ENCODE results near the gene PHLDA2. TPM values are rescaled to one million over a fixed set of nuclear protein-coding genes. Genes with fewer than 3 reads are reported as not detected.

Gene PHLDA2
- polyA plus RNA-seq, 1 donor (not counting 4 experiments of a cell fraction or from before 2014, with no cell fraction given): 24.3 TPM

DNA sequence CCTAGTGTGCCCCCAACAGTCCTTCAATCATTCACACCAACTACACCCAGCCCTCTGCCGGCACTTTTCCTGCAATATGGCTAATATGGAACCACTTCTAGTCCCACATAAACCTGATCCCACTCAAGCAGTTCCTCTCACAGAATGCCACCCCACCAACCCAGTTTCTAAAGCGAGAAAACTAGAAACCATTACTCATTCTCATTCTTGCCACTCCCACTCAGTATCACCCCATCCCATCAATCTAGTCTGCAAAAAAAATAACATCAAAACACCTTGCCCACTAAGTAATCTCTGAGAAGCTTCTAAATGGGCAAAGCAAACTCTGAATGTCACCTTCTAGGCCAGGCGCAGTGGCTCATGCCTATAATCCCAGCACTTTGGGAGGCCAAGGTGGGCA lies 45.1 kb upstream of the PHLDA2 start:
- peaks cover 6% of the 10 kb centered on the region for H4K20me1 ChIP-seq (ENCODE audit: control insufficient read depth, extremely low read depth, insufficient read depth, low read length)
- H3K27me3 ChIP-seq (ENCODE audit: control insufficient read depth, extremely low read depth, insufficient read depth, low read length): no peaks in the 10 kb centered on the region
- no peak overlapping the region for H3K4me3 ChIP-seq (ENCODE audit: control insufficient read depth in 2 of 3, extremely low read depth in 1 of 3, insufficient read depth in 2 of 3, low read depth in 1 of 3, low read length in 3 of 3)
- TF ChIP-seq, protein P1, sequence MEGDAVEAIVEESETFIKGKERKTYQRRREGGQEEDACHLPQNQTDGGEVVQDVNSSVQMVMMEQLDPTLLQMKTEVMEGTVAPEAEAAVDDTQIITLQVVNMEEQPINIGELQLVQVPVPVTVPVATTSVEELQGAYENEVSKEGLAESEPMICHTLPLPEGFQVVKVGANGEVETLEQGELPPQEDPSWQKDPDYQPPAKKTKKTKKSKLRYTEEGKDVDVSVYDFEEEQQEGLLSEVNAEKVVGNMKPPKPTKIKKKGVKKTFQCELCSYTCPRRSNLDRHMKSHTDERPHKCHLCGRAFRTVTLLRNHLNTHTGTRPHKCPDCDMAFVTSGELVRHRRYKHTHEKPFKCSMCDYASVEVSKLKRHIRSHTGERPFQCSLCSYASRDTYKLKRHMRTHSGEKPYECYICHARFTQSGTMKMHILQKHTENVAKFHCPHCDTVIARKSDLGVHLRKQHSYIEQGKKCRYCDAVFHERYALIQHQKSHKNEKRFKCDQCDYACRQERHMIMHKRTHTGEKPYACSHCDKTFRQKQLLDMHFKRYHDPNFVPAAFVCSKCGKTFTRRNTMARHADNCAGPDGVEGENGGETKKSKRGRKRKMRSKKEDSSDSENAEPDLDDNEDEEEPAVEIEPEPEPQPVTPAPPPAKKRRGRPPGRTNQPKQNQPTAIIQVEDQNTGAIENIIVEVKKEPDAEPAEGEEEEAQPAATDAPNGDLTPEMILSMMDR (optimal IDR thresholded peaks at IDR 0.05 in 1 of 3, IDR thresholded peaks at IDR 0.05 in 1 of 3, conservative IDR thresholded peaks at IDR 0.05 in 1 of 3; ENCODE audit: extremely low read depth in 1 of 3, insufficient read depth in 2 of 3, low read length in 3 of 3): no peak
- TF ChIP-seq EZH2 (IDR thresholded peaks at IDR 0.05; ENCODE audit: low read length): no peak
- no peaks in the 10 kb centered on the region for H3K9me1 ChIP-seq (ENCODE audit: control insufficient read depth, extremely low read depth, insufficient read depth, low read length)
- FAIRE-seq (no peak), DNase-seq (ENCODE audit: low read depth, low spot score) (no peak)
- H3K27ac ChIP-seq (ENCODE audit: control insufficient read depth, insufficient read depth, low read length): no peak overlapping the region
- H3K9ac ChIP-seq (ENCODE audit: control insufficient read depth, extremely low read depth, insufficient read depth, low read length): no peak overlapping the region
- no peak overlapping the region for H3K4me2 ChIP-seq (ENCODE audit: control insufficient read depth, extremely low read depth, insufficient read depth, low read depth, low read length)
- dilution Hi-C loops (cut with MboI; ENCODE audit: extremely low pct_ligation_motif_present, low sequenced_read_pairs): no loop called here
- no peaks in the 10 kb centered on the region for H3K9me3 ChIP-seq (ENCODE audit: control insufficient read depth, low read depth, low read length)
- H2AFZ ChIP-seq (ENCODE audit: control insufficient read depth, low read length): no peak overlapping the region
- H3K4me1 ChIP-seq (ENCODE audit: control insufficient read depth, extremely low read depth, insufficient read depth, low read length): no peaks in the 10 kb centered on the region
- peaks cover 66% of the 10 kb centered on the region for H3K79me2 ChIP-seq (ENCODE audit: control insufficient read depth, insufficient read depth, low read length)
- H3K36me3 ChIP-seq (ENCODE audit: control insufficient read depth in 2 of 2, extremely low read depth in 1 of 2, insufficient read depth in 2 of 2, low read length in 2 of 2): peaks cover 50 to 73% of the 10 kb centered on the region in 2 experiments

DNA sequence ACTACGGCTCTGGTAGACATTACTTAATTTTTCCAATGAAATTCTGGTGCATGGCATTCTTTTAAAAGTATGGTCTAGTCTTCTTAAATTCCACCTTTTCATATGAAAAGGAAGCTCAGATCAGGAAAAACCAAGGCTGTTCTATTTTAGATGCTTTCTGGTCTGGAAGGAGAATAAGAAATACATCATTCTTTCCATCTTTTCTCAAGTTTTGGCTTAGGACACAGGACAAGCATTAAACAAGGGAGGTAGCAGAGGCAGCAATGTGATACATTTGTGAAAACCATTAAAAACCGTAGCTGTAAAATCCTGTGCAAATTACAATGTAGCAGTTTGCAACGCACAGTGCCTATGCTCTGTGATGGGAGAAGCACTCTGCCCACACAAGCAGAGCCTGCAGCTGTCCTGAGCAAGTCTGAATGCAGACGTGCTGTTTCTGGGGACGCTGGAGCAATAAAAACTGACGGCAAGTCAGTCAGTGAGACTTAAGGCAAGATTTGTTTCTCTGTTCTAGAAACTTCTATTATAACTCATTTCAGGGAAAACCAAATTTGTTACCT lies 39.2 kb upstream of the PHLDA2 start:
- H3K36me3 ChIP-seq (ENCODE audit: control insufficient read depth in 2 of 2, extremely low read depth in 1 of 2, insufficient read depth in 2 of 2, low read length in 2 of 2): peaks cover 58 to 64% of the 10 kb centered on the region in 2 experiments
- TF ChIP-seq, protein P1 (optimal IDR thresholded peaks at IDR 0.05 in 1 of 3, IDR thresholded peaks at IDR 0.05 in 1 of 3, conservative IDR thresholded peaks at IDR 0.05 in 1 of 3; ENCODE audit: extremely low read depth in 1 of 3, insufficient read depth in 2 of 3, low read length in 3 of 3): no peak
- TF ChIP-seq EZH2 (IDR thresholded peaks at IDR 0.05; ENCODE audit: low read length): no peak
- no peaks in the 10 kb centered on the region for H3K9me3 ChIP-seq (ENCODE audit: control insufficient read depth, low read depth, low read length)
- H2AFZ ChIP-seq (ENCODE audit: control insufficient read depth, low read length): no peak overlapping the region
- H3K79me2 ChIP-seq (ENCODE audit: control insufficient read depth, insufficient read depth, low read length): peaks cover 58% of the 10 kb centered on the region
- no peaks in the 10 kb centered on the region for H3K27me3 ChIP-seq (ENCODE audit: control insufficient read depth, extremely low read depth, insufficient read depth, low read length)
- H3K4me2 ChIP-seq (ENCODE audit: control insufficient read depth, extremely low read depth, insufficient read depth, low read depth, low read length): no peak overlapping the region
- H4K20me1 ChIP-seq (ENCODE audit: control insufficient read depth, extremely low read depth, insufficient read depth, low read length): peaks cover 6% of the 10 kb centered on the region
- no peak for DNase-seq (ENCODE audit: low read depth, low spot score)
- H3K9ac ChIP-seq (ENCODE audit: control insufficient read depth, extremely low read depth, insufficient read depth, low read length): no peak overlapping the region
- H3K4me3 ChIP-seq (ENCODE audit: control insufficient read depth in 2 of 3, extremely low read depth in 1 of 3, insufficient read depth in 2 of 3, low read depth in 1 of 3, low read length in 3 of 3): no peak overlapping the region
- dilution Hi-C loops (cut with MboI; ENCODE audit: extremely low pct_ligation_motif_present, low sequenced_read_pairs): no loop called here
- H3K9me1 ChIP-seq (ENCODE audit: control insufficient read depth, extremely low read depth, insufficient read depth, low read length): peaks cover 4% of the 10 kb centered on the region
- H3K4me1 ChIP-seq (ENCODE audit: control insufficient read depth, extremely low read depth, insufficient read depth, low read length): peaks cover 3% of the 10 kb centered on the region
- no peak overlapping the region for H3K27ac ChIP-seq (ENCODE audit: control insufficient read depth, insufficient read depth, low read length)
- FAIRE-seq: no peak

All from keratinocyte (primary cell).